Measurements from ENCODE around the gene ADGRV1.

GRCh38 chr5:90675222-90675621, 116.6 kb downstream of the ADGRV1 start:
- TF ChIP-seq POLR2A (IDR thresholded peaks at IDR 0.05; ENCODE audit: low read depth, low read length) (no peak), EZH2 (IDR thresholded peaks at IDR 0.05; ENCODE audit: borderline replicate concordance, low read depth, low read length, severe bottlenecking) (no peak), GATA2 (IDR thresholded peaks at IDR 0.05; ENCODE audit: insufficient read depth, insufficient read length, low read depth, low read length) (no peak), POLR2AphosphoS5 (IDR thresholded peaks at IDR 0.05; ENCODE audit: insufficient read depth, low read depth, low read length) (no peak)
- TF ChIP-seq, protein P1, sequence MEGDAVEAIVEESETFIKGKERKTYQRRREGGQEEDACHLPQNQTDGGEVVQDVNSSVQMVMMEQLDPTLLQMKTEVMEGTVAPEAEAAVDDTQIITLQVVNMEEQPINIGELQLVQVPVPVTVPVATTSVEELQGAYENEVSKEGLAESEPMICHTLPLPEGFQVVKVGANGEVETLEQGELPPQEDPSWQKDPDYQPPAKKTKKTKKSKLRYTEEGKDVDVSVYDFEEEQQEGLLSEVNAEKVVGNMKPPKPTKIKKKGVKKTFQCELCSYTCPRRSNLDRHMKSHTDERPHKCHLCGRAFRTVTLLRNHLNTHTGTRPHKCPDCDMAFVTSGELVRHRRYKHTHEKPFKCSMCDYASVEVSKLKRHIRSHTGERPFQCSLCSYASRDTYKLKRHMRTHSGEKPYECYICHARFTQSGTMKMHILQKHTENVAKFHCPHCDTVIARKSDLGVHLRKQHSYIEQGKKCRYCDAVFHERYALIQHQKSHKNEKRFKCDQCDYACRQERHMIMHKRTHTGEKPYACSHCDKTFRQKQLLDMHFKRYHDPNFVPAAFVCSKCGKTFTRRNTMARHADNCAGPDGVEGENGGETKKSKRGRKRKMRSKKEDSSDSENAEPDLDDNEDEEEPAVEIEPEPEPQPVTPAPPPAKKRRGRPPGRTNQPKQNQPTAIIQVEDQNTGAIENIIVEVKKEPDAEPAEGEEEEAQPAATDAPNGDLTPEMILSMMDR (IDR thresholded peaks at IDR 0.05; ENCODE audit: extremely low read depth in 1 of 2, insufficient read depth in 1 of 2, low read depth in 1 of 2, low read length in 2 of 2) = no peak
